GM12878 (cell line): ENCODE results near the gene CILP. TPM values are rescaled to one million over a fixed set of nuclear protein-coding genes. Genes with fewer than 3 reads are reported as not detected.

Experiments used
- CEBPB ChIP-seq, 2 experiments: fragments of 150-350 bp in 1 of 2; IDR thresholded peaks; 2 replicates each; pipeline ENCODE4 v1.6.1; 2012 to 2014; ENCODE audit warnings: low read depth in 2 of 2, low read length in 2 of 2, borderline replicate concordance in 1 of 2, inconsistent platforms in 1 of 2
- CEBPZ ChIP-seq: fragments of 150-350 bp; IDR thresholded peaks from 2 replicates; pipeline ENCODE4 v1.6.1; 2016; ENCODE audit warnings: low read depth, low read length
- CHD4 ChIP-seq: fragments of 200-600 bp; sonication (generic); IDR thresholded peaks from 2 replicates; pipeline ENCODE4 v1.6.1; 2016; ENCODE audit warnings: mild to moderate bottlenecking
- EZH2 ChIP-seq: IDR thresholded peaks from 2 replicates; pipeline ENCODE4 v1.6.1; 2012; ENCODE audit warnings: low read depth, mild to moderate bottlenecking, control low read depth, inconsistent platforms, low read length, borderline replicate concordance; ENCODE audit not compliant: control insufficient read depth
- IKZF1 ChIP-seq: fragments of 450-650 bp; conservative IDR thresholded peaks from 2 replicates; pipeline ENCODE4 v1.6.1; 2017; ENCODE audit warnings: antibody characterized with exemption, mild to moderate bottlenecking
- JUNB ChIP-seq: IDR thresholded peaks from 2 replicates; pipeline ENCODE4 v1.6.1; 2016; ENCODE audit warnings: antibody characterized with exemption, mild to moderate bottlenecking
- LARP7 ChIP-seq: fragments of 450-650 bp; IDR thresholded peaks from 2 replicates; pipeline ENCODE4 v1.6.1; 2017; ENCODE audit warnings: mild to moderate bottlenecking
- NR2C2 ChIP-seq: IDR thresholded peaks from 2 replicates; pipeline ENCODE4 v1.6.1; 2011; ENCODE audit warnings: borderline replicate concordance, low read depth; ENCODE audit not compliant: control insufficient read depth, insufficient read length
- NR2F1 ChIP-seq: fragments of 450-650 bp; conservative IDR thresholded peaks from 2 replicates; pipeline ENCODE4 v1.6.1; 2017; ENCODE audit warnings: mild to moderate bottlenecking
- POLR2AphosphoS5 ChIP-seq: IDR thresholded peaks from 2 replicates; pipeline ENCODE4 v1.6.1; 2011; ENCODE audit warnings: mild to moderate bottlenecking, low read length, inconsistent platforms
- RB1 ChIP-seq: fragments of 450-650 bp; formaldehyde crosslinking; IDR thresholded peaks from 2 replicates; pipeline ENCODE4 v1.6.1; 2017; ENCODE audit warnings: mild to moderate bottlenecking, borderline replicate concordance
- RCOR1 ChIP-seq: conservative IDR thresholded peaks from 2 replicates; pipeline ENCODE4 v1.6.1; 2012; ENCODE audit warnings: low read depth, low read length, improper control_type of control experiment
- SIN3A ChIP-seq: IDR thresholded peaks from 2 replicates; pipeline ENCODE4 v1.6.1; 2012; ENCODE audit warnings: low read depth, low read length, improper control_type of control experiment
- STAT3 ChIP-seq: IDR thresholded peaks from 2 replicates; pipeline ENCODE4 v1.6.1; 2011; ENCODE audit warnings: low read depth, low read length, improper control_type of control experiment
- SUZ12 ChIP-seq: fragments of 200-600 bp; sonication (generic); IDR thresholded peaks from one replicate; pipeline ENCODE4 v1.6.1; 2018; ENCODE audit warnings: antibody characterized with exemption, mild to moderate bottlenecking; ENCODE audit not compliant: unreplicated experiment
- TARDBP ChIP-seq: IDR thresholded peaks from 2 replicates; pipeline ENCODE4 v1.6.1; 2016; ENCODE audit warnings: borderline replicate concordance
- TCF12 ChIP-seq: IDR thresholded peaks from 2 replicates; pipeline ENCODE4 v1.6.1; 2011; ENCODE audit warnings: low read depth, mild to moderate bottlenecking, low read length
- ZBED1 ChIP-seq: IDR thresholded peaks from 2 replicates; pipeline ENCODE4 v1.6.1; 2016; ENCODE audit warnings: borderline replicate concordance
- ZBTB11 ChIP-seq: fragments of 450-650 bp; formaldehyde crosslinking; IDR thresholded peaks from 2 replicates; pipeline ENCODE4 v1.5.0; 2022; ENCODE audit warnings: mild to moderate bottlenecking, missing genetic modification characterization
- ZZZ3 ChIP-seq: IDR thresholded peaks from 2 replicates; pipeline ENCODE4 v1.6.1; 2011; ENCODE audit warnings: low read depth; ENCODE audit not compliant: control insufficient read depth, insufficient read length
- polyA plus RNA-seq, 11 experiments: library from polyadenylated mRNA; depleted of rRNA in 4 of 11; unstranded in 6 of 11; stranded (reverse) in 5 of 11; fragments of >200 nt; fragmentation: Nextera tagmentation in 4 of 11; fragmentation: Illumina TruSeq in 1 of 11; extraction: Ambion mirVana in 4 of 11; extraction: Trizol in 1 of 11; gene quantifications; 1 replicate in 1 of 11; 2 replicates in 10 of 11; pipeline versions ENCODE4 v1.2.1 to v1.2.3, GENCODE V29; 2011 to 2016; ENCODE audit warnings: inconsistent platforms in 2 of 11, missing spikeins in 2 of 11, low read depth in 1 of 11
- total RNA-seq, 4 experiments: library from RNA; depleted of rRNA in 3 of 4; stranded (reverse); fragments of >200 nt in 3 of 4; fragmentation: Illumina TruSeq in 1 of 4; extraction: Trizol in 1 of 4; gene quantifications; 2 replicates each; pipeline versions ENCODE4 v1.2.1 to v1.2.3, GENCODE V29; 2013 to 2021
- TF ChIP-seq, protein P1 (sequence below): fragments of 450-650 bp; formaldehyde crosslinking; IDR thresholded peaks from 2 replicates; pipeline ENCODE4 v1.4.0; 2022; ENCODE audit warnings: mild to moderate bottlenecking, moderate library complexity

The CILP gene
- total and polyA plus RNA-seq, 10 of the 15 experiments (the other 5 are each of a cell fraction or from before 2014, with no cell fraction given): 0.03 to 0.06 (median 0.04) TPM; not detected in 4

DNA sequence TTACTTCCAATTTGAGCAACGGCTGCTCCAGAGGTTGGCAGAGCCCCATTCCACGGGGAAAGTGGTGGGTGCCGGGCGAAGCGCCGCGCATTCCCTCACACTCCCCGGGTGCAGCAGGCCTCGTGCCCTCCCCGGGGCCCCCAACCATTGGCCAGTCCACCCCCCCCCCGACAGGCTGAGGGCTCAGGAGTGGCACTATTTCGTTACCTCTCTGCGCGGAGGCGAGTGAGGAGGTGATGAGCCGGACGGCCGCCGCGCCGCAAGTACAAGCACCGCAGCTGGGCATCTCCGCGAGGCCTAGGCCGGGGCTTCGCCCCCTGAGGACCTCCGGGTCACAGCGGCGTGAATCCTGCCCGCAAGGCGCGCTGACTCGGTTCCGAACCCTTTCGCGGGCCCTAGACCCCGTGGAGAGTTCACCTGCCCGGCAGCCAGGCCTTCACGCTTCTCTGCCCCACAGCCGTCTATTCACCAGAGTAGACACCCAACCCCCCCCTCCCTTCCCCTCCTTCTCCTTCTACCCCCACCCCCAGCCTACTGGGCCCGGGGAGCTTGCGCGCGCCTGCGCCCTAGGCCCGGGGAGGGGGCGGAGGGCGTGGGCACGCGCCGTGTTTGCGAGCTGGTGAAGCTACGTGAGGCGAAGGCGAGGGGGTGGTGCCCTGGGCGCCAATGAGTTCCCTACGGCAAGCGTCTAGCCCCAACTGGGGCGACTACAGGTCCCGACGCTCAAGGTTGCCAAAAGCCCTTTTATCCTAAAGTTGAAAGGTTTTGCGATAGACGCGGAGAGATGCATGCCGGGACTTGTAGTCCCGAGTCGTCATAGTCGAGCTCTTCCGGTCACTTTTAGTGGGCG lies 26.2 kb downstream of the CILP start, which contains the start of gene CLPX (continued):
- TF ChIP-seq EZH2 (no peak), CEBPZ (no peak), ZBTB11 (no peak), ZZZ3 (no peak), ZBED1 (no peak), CHD4 (no peak), NR2C2 (no peak), RCOR1 (no peak), NR2F1 (peak; percentile 22), POLR2AphosphoS5 (peak; percentile 78), JUNB (no peak), SIN3A (peak; percentile 9; the same call in 1 of the 2 replicates), TARDBP (peak; percentile 70; the same call in 1 of the 2 replicates), CEBPB (IDR thresholded peaks at IDR 0.05; ENCODE audit: borderline replicate concordance in 1 of 2, low read depth in 2 of 2, low read length in 2 of 2) (no peak), RB1 (no peak), TCF12 (0 out of 2 replicates have a peak, but pooled peaks have one; percentile 20), SUZ12 (no peak), IKZF1 (peak; percentile 85), STAT3 (no peak), LARP7 (no peak)
- TF ChIP-seq, protein P1, sequence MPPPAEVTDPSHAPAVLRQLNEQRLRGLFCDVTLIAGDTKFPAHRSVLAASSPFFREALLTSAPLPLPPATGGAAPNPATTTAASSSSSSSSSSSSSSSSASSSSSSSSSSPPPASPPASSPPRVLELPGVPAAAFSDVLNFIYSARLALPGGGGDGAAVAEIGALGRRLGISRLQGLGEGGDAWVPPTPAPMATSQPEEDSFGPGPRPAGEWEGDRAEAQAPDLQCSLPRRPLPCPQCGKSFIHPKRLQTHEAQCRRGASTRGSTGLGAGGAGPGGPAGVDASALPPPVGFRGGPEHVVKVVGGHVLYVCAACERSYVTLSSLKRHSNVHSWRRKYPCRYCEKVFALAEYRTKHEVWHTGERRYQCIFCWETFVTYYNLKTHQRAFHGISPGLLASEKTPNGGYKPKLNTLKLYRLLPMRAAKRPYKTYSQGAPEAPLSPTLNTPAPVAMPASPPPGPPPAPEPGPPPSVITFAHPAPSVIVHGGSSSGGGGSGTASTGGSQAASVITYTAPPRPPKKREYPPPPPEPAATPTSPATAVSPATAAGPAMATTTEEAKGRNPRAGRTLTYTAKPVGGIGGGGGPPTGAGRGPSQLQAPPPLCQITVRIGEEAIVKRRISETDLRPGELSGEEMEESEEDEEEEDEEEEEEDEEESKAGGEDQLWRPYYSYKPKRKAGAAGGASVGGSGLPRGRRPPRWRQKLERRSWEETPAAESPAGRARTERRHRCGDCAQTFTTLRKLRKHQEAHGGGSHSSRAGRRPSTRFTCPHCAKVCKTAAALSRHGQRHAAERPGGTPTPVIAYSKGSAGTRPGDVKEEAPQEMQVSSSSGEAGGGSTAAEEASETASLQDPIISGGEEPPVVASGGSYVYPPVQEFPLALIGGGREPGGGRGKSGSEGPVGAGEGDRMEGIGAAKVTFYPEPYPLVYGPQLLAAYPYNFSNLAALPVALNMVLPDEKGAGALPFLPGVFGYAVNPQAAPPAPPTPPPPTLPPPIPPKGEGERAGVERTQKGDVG (CRISPR knock-in tag): no peak
